HepG2 (cell line): ENCODE data around the gene TBCD. TPM values are rescaled to one million over a fixed set of nuclear protein-coding genes. Genes with fewer than 3 reads are reported as not detected.

Experiments used
- ARID4A ChIP-seq: sonication (generic); formaldehyde crosslinking; IDR thresholded peaks from 2 replicates; pipeline ENCODE4 v1.5.0; 2020; ENCODE audit warnings: mild to moderate bottlenecking, missing genetic modification reagents, borderline replicate concordance
- KAT8 ChIP-seq: IDR thresholded peaks from 2 replicates; pipeline ENCODE4 v1.6.1; 2016; ENCODE audit warnings: missing genetic modification reagents, missing compliant biosample characterization
- NFRKB ChIP-seq: fragments of 450-650 bp; IDR thresholded peaks from 2 replicates; pipeline ENCODE4 v1.6.1; 2017
- TEAD3 ChIP-seq: optimal IDR thresholded peaks from 2 replicates; pipeline ENCODE3; 2016; ENCODE audit warnings: borderline replicate concordance
- THAP9 ChIP-seq: sonication (generic); formaldehyde crosslinking; IDR thresholded peaks from 2 replicates; pipeline ENCODE4; 2020; ENCODE audit warnings: missing genetic modification reagents, mild to moderate bottlenecking, borderline replicate concordance
- ZNF331 ChIP-seq: sonication (generic); formaldehyde crosslinking; IDR thresholded peaks from 2 replicates; pipeline ENCODE4 v1.4.0; 2020; ENCODE audit warnings: missing genetic modification reagents
- ZNF501 ChIP-seq: sonication (generic); formaldehyde crosslinking; IDR thresholded peaks from 2 replicates; pipeline ENCODE4 v1.5.1; 2020; ENCODE audit warnings: mild to moderate bottlenecking, moderate library complexity, missing genetic modification reagents
- ZNF598 ChIP-seq: sonication (generic); formaldehyde crosslinking; IDR thresholded peaks from 2 replicates; pipeline ENCODE4 v1.5.1; 2020; ENCODE audit warnings: mild to moderate bottlenecking, missing genetic modification reagents, borderline replicate concordance
- ZNF619 ChIP-seq: sonication (generic); formaldehyde crosslinking; IDR thresholded peaks from 2 replicates; pipeline ENCODE4 v1.4.0; 2020; ENCODE audit warnings: mild to moderate bottlenecking, missing genetic modification reagents
- ZSCAN29 ChIP-seq: sonication (generic); formaldehyde crosslinking; conservative IDR thresholded peaks from 2 replicates; pipeline ENCODE4 v1.4.0; 2020; ENCODE audit warnings: mild to moderate bottlenecking, missing genetic modification reagents
- polyA plus RNA-seq, 8 experiments: library from polyadenylated mRNA; depleted of rRNA in 3 of 8; stranded (reverse) in 7 of 8; unstranded in 1 of 8; fragments of >200 nt; fragmentation: Illumina TruSeq in 4 of 8; extraction: Trizol in 4 of 8; gene quantifications; 2 replicates each; pipeline versions ENCODE4 v1.2.1 to v1.2.3, GENCODE V29; 2011 to 2016; ENCODE audit warnings: low read depth in 4 of 8, missing spikeins in 1 of 8, mixed read lengths in 1 of 8; ENCODE audit not compliant: insufficient read depth in 1 of 8
- total RNA-seq, 5 experiments: library from RNA; depleted of rRNA; stranded (reverse); fragments of >200 nt; fragmentation: Illumina TruSeq; extraction: Trizol; gene quantifications; 2 replicates each; pipeline ENCODE4 v1.2.3, GENCODE V29; 2016; ENCODE audit warnings: low read depth in 1 of 5
- TF ChIP-seq, protein P1 (sequence below): sonication (generic); formaldehyde crosslinking; IDR thresholded peaks from 2 replicates; pipeline ENCODE4 v1.5.0; 2020; ENCODE audit warnings: missing genetic modification reagents
- TF ChIP-seq, protein P2 (sequence below): sonication (generic); formaldehyde crosslinking; IDR thresholded peaks from 2 replicates; pipeline ENCODE4 v1.4.0; 2020; ENCODE audit warnings: missing genetic modification reagents, borderline replicate concordance
- TF ChIP-seq, protein P3 (sequence below): sonication (generic); formaldehyde crosslinking; IDR thresholded peaks from 2 replicates; pipeline ENCODE4 v1.4.0; 2020; ENCODE audit warnings: low read depth, mild to moderate bottlenecking, missing genetic modification reagents
- TF ChIP-seq, protein P4 (sequence below): sonication (generic); formaldehyde crosslinking; IDR thresholded peaks from 2 replicates; pipeline ENCODE4 v1.4.0; 2020; ENCODE audit warnings: mild to moderate bottlenecking, low read depth, missing genetic modification reagents

Gene TBCD
- total and polyA plus RNA-seq, 2 of the 13 experiments (the other 11 are each of a cell fraction or from before 2014, with no cell fraction given): 33.9 to 54.8 TPM

DNA sequence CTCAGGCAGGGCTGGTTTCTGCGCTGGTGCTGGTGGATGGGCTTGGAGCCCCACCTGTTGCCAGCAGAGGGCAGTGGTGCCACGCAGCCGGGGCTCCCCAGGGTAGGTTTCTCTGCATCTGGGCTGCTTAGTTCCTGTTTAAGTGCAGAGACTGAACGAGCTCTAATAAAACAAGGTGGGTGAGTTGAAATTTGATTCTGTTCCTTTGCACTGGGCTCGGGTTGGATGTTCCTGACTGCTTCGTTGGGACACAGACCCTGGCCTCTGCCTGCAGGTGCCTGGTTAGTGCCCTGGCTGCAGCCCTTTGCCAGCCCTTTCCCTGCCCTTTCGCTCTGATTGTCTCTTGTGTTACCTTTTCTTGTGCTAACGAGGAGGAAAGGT, 30.0 kb downstream of the TBCD start (continued):
- no peak; the same call in 1 of the 2 replicates for TF ChIP-seq ARID4A (CRISPR knock-in tag)
- TF ChIP-seq, protein P1, sequence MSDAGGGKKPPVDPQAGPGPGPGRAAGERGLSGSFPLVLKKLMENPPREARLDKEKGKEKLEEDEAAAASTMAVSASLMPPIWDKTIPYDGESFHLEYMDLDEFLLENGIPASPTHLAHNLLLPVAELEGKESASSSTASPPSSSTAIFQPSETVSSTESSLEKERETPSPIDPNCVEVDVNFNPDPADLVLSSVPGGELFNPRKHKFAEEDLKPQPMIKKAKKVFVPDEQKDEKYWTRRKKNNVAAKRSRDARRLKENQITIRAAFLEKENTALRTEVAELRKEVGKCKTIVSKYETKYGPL (CRISPR knock-in tag): no peak
- no peak for TF ChIP-seq NFRKB
- TF ChIP-seq ZNF619 (CRISPR knock-in tag): 0 out of 2 replicates have a peak, but pooled peaks have one; percentile 7
- peak; percentile 41; the same call in 1 of the 2 replicates for TF ChIP-seq ZNF331 (CRISPR knock-in tag)
- TF ChIP-seq TEAD3: no peak
- TF ChIP-seq THAP9 (CRISPR knock-in tag): 0 out of 2 replicates have a peak, but pooled peaks have one; percentile 27
- peak; percentile 68; the same call in 1 of the 2 replicates for TF ChIP-seq ZNF598 (CRISPR knock-in tag)
- no peak for TF ChIP-seq ZSCAN29
- TF ChIP-seq, protein P2, sequence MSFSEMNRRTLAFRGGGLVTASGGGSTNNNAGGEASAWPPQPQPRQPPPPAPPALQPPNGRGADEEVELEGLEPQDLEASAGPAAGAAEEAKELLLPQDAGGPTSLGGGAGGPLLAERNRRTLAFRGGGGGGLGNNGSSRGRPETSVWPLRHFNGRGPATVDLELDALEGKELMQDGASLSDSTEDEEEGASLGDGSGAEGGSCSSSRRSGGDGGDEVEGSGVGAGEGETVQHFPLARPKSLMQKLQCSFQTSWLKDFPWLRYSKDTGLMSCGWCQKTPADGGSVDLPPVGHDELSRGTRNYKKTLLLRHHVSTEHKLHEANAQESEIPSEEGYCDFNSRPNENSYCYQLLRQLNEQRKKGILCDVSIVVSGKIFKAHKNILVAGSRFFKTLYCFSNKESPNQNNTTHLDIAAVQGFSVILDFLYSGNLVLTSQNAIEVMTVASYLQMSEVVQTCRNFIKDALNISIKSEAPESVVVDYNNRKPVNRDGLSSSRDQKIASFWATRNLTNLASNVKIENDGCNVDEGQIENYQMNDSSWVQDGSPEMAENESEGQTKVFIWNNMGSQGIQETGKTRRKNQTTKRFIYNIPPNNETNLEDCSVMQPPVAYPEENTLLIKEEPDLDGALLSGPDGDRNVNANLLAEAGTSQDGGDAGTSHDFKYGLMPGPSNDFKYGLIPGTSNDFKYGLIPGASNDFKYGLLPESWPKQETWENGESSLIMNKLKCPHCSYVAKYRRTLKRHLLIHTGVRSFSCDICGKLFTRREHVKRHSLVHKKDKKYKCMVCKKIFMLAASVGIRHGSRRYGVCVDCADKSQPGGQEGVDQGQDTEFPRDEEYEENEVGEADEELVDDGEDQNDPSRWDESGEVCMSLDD (CRISPR knock-in tag): no peak
- TF ChIP-seq KAT8: peak; percentile 43; the same call in 1 of the 2 replicates
- TF ChIP-seq, protein P3, sequence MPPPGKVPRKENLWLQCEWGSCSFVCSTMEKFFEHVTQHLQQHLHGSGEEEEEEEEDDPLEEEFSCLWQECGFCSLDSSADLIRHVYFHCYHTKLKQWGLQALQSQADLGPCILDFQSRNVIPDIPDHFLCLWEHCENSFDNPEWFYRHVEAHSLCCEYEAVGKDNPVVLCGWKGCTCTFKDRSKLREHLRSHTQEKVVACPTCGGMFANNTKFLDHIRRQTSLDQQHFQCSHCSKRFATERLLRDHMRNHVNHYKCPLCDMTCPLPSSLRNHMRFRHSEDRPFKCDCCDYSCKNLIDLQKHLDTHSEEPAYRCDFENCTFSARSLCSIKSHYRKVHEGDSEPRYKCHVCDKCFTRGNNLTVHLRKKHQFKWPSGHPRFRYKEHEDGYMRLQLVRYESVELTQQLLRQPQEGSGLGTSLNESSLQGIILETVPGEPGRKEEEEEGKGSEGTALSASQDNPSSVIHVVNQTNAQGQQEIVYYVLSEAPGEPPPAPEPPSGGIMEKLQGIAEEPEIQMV (CRISPR knock-in tag): no peak
- 0 out of 2 replicates have a peak, but pooled peaks have one; percentile 53 for TF ChIP-seq ZNF501 (CRISPR knock-in tag)
- TF ChIP-seq, protein P4, sequence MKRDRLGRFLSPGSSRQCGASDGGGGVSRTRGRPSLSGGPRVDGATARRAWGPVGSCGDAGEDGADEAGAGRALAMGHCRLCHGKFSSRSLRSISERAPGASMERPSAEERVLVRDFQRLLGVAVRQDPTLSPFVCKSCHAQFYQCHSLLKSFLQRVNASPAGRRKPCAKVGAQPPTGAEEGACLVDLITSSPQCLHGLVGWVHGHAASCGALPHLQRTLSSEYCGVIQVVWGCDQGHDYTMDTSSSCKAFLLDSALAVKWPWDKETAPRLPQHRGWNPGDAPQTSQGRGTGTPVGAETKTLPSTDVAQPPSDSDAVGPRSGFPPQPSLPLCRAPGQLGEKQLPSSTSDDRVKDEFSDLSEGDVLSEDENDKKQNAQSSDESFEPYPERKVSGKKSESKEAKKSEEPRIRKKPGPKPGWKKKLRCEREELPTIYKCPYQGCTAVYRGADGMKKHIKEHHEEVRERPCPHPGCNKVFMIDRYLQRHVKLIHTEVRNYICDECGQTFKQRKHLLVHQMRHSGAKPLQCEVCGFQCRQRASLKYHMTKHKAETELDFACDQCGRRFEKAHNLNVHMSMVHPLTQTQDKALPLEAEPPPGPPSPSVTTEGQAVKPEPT (CRISPR knock-in tag): no peak
